Measurements from ENCODE around the gene MTMR12.

MTMR12 gene

DNA sequence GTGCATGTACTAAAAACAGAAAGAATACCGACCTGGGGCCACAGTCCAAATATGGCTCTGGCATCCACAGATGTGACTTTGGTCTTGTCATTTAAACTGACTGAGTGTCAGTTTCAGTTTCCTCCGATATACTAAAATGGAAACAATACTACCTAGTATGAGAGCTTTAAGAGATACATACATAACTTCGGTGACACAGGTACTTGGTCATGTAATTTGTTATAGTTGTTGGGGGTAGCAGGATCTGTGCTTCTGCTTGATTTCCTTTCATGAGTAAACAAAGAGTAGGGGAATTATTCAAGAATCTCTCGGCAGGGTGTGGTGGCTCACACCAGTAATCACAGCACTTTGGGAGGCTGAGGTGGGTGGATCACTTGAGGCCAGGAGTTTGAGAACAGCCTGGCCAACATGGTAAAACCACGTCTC is 32.1 kb downstream of the MTMR12 start:
- H3K27me3 ChIP-seq (ENCODE audit: low read depth, low read length) = no peaks in the 10 kb centered on the region
- H4K20me1 ChIP-seq (ENCODE audit: insufficient read depth, low read length) = peaks cover 4% of the 10 kb centered on the region
- H3K9me3 ChIP-seq (ENCODE audit: insufficient read depth, low read length) = no peaks in the 10 kb centered on the region
- H2AFZ ChIP-seq (ENCODE audit: low read depth, low read length) = no peak overlapping the region
- no peak overlapping the region for H3K27ac ChIP-seq (ENCODE audit: low read length)
- H3K4me2 ChIP-seq (ENCODE audit: low read length) = peak overlapping the region; percentile 51
- H3K9ac ChIP-seq (ENCODE audit: low read length) = no peak overlapping the region
- H3K79me2 ChIP-seq (ENCODE audit: low read length) = peaks cover 24% of the 10 kb centered on the region
- peaks cover 26% of the 10 kb centered on the region for H3K4me1 ChIP-seq (ENCODE audit: low read length)
- H3K36me3 ChIP-seq (replicated peaks; ENCODE audit: low read depth, low read length) = peaks cover 3% of the 10 kb centered on the region
- no peak overlapping the region for H3K4me3 ChIP-seq (ENCODE audit: low read length)
- TF ChIP-seq, protein P1, sequence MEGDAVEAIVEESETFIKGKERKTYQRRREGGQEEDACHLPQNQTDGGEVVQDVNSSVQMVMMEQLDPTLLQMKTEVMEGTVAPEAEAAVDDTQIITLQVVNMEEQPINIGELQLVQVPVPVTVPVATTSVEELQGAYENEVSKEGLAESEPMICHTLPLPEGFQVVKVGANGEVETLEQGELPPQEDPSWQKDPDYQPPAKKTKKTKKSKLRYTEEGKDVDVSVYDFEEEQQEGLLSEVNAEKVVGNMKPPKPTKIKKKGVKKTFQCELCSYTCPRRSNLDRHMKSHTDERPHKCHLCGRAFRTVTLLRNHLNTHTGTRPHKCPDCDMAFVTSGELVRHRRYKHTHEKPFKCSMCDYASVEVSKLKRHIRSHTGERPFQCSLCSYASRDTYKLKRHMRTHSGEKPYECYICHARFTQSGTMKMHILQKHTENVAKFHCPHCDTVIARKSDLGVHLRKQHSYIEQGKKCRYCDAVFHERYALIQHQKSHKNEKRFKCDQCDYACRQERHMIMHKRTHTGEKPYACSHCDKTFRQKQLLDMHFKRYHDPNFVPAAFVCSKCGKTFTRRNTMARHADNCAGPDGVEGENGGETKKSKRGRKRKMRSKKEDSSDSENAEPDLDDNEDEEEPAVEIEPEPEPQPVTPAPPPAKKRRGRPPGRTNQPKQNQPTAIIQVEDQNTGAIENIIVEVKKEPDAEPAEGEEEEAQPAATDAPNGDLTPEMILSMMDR (IDR thresholded peaks at IDR 0.05; ENCODE audit: low read depth, low read length) = no peak
- no peak for TF ChIP-seq EZH2phosphoT487 (IDR thresholded peaks at IDR 0.05; ENCODE audit: low read depth)

DNA sequence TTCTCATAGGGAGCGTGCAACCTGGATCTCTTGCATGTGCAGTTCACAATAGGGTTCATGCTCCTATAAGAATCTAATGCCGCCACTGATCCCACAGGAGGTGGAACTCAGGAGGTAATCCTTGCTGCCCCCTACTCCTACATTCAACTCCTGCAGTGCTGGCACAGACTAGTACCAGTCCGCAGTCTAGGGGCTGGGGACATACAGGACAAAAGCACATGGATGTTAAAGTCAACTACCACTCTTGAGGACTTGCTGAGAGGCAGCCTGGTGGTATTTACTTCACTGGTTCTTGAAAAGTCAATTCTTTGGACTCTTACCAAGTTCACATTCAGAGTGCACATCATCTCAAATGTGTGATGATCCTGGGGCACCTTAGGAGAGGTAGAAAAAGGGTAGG is 33.0 kb downstream of the MTMR12 start:
- Histone ChIP-seq H3K27ac (ENCODE audit: low read length) (no peak overlapping the region), H3K36me3 (replicated peaks; ENCODE audit: low read depth, low read length) (peaks cover 6% of the 10 kb centered on the region), H3K9ac (ENCODE audit: low read length) (no peak overlapping the region), H3K9me3 (ENCODE audit: insufficient read depth, low read length) (no peaks in the 10 kb centered on the region), H3K4me1 (ENCODE audit: low read length) (peaks cover 26% of the 10 kb centered on the region), H3K79me2 (ENCODE audit: low read length) (peaks cover 24% of the 10 kb centered on the region), H2AFZ (ENCODE audit: low read depth, low read length) (no peak overlapping the region), H3K4me3 (ENCODE audit: low read length) (no peak overlapping the region), H3K4me2 (ENCODE audit: low read length) (no peak overlapping the region), H4K20me1 (ENCODE audit: insufficient read depth, low read length) (peaks cover 4% of the 10 kb centered on the region), H3K27me3 (ENCODE audit: low read depth, low read length) (no peaks in the 10 kb centered on the region)
- TF ChIP-seq, protein P1 (IDR thresholded peaks at IDR 0.05; ENCODE audit: low read depth, low read length) = no peak
- no peak for TF ChIP-seq EZH2phosphoT487 (IDR thresholded peaks at IDR 0.05; ENCODE audit: low read depth)

DNA sequence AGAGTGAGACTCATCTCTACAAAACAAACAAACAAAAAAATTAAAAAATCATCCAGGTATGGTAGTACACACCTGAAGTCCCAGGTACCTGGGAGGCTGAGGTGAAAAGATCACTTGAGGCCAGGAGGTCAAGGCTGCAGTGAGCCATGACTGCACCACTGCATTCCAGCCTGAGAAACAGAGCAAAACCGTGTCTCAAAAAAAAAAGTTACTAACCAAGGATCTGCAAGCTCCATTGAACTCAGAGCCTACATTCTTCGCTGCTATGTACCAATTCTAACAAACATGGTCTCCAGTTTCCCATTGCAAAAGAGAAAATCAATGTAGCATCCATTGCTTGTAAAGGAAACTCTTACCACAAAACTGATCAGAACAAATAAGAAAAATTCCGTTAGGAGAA is 33.5 kb downstream of the MTMR12 start:
- no peaks in the 10 kb centered on the region; the same call in 1 of the 2 replicates for H4K20me1 ChIP-seq (ENCODE audit: insufficient read depth, low read length)
- no peak overlapping the region for H2AFZ ChIP-seq (ENCODE audit: low read depth, low read length)
- H3K27me3 ChIP-seq (ENCODE audit: low read depth, low read length) = no peaks in the 10 kb centered on the region
- H3K79me2 ChIP-seq (ENCODE audit: low read length) = peaks cover 24% of the 10 kb centered on the region
- peaks cover 26% of the 10 kb centered on the region for H3K4me1 ChIP-seq (ENCODE audit: low read length)
- H3K4me3 ChIP-seq (ENCODE audit: low read length) = no peak overlapping the region
- no peak overlapping the region for H3K4me2 ChIP-seq (ENCODE audit: low read length)
- peaks cover 6% of the 10 kb centered on the region for H3K36me3 ChIP-seq (replicated peaks; ENCODE audit: low read depth, low read length)
- TF ChIP-seq, protein P1 (IDR thresholded peaks at IDR 0.05; ENCODE audit: low read depth, low read length) = no peak
- TF ChIP-seq EZH2phosphoT487 (IDR thresholded peaks at IDR 0.05; ENCODE audit: low read depth) = no peak
- H3K9ac ChIP-seq (ENCODE audit: low read length) = no peak overlapping the region
- no peak overlapping the region for H3K27ac ChIP-seq (ENCODE audit: low read length)
- no peaks in the 10 kb centered on the region for H3K9me3 ChIP-seq (ENCODE audit: insufficient read depth, low read length)

DNA sequence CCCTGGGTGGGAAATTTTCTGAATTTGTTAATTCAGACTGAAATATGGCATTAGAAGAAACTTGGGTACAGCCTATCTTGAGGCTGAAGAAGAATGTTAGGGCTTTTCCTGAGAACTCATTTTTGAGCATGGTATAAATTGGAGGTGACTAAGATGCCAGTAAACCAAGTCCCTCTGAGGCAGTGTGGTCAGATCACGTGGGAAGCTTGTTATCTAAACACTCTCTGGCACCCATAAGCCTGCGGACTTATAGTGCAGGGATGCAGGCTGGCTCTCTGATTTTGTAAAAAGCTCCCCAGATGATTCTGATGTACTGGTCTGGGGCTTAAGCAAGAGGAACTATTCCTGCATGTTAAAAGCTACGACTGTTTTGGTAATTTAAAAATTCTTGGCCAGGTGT is 34.3 kb downstream of the MTMR12 start:
- no peak for TF ChIP-seq EZH2phosphoT487 (IDR thresholded peaks at IDR 0.05; ENCODE audit: low read depth)
- TF ChIP-seq, protein P1 (IDR thresholded peaks at IDR 0.05; ENCODE audit: low read depth, low read length) = no peak
- Histone ChIP-seq H4K20me1 (ENCODE audit: insufficient read depth, low read length) (no peaks in the 10 kb centered on the region), H3K4me2 (ENCODE audit: low read length) (no peak overlapping the region), H3K4me3 (ENCODE audit: low read length) (no peak overlapping the region), H3K27me3 (ENCODE audit: low read depth, low read length) (no peaks in the 10 kb centered on the region), H3K36me3 (replicated peaks; ENCODE audit: low read depth, low read length) (peaks cover 6% of the 10 kb centered on the region), H3K9me3 (ENCODE audit: insufficient read depth, low read length) (no peaks in the 10 kb centered on the region), H3K9ac (ENCODE audit: low read length) (no peak overlapping the region), H2AFZ (ENCODE audit: low read depth, low read length) (no peak overlapping the region), H3K79me2 (ENCODE audit: low read length) (peaks cover 19% of the 10 kb centered on the region), H3K4me1 (ENCODE audit: low read length) (peaks cover 26% of the 10 kb centered on the region), H3K27ac (ENCODE audit: low read length) (no peak overlapping the region)

Measured in OCI-LY3 (cell line).